RWPE2 (cell line): ENCODE measurements around the gene TRAF4.

Experiments used
- ATAC-seq: fragments of 200-7000 bp; cut with Tn5 transposase; 3 replicates; pipeline ENCODE4 v1.9.1; 2021; ENCODE audit warnings: low read depth
- DNase-seq: peaks from one replicate; pipeline ENCODE4 v3.0.0-alpha.2; 2020; ENCODE audit warnings: low spot score
- H3K27ac ChIP-seq: fragments of 450-650 bp; 2 replicates; pipeline ENCODE4 v1.5.1; 2017; ENCODE audit warnings: mild to moderate bottlenecking; ENCODE audit not compliant: poor library complexity, severe bottlenecking
- H3K27me3 ChIP-seq: fragments of 250-450 bp; sonication (Bioruptor Pico); 2 replicates; pipeline ENCODE4 v1.5.1; 2021; ENCODE audit warnings: mild to moderate bottlenecking, moderate library complexity; ENCODE audit not compliant: insufficient read depth, poor library complexity, severe bottlenecking
- H3K36me3 ChIP-seq: fragments of 250-450 bp; sonication (Bioruptor Pico); 2 replicates; pipeline ENCODE4 v1.5.1; 2020; ENCODE audit warnings: low read depth, mild to moderate bottlenecking, moderate library complexity
- H3K4me1 ChIP-seq: fragments of 250-450 bp; sonication (Bioruptor Pico); 2 replicates; pipeline ENCODE4 v1.5.1; 2021; ENCODE audit warnings: mild to moderate bottlenecking, moderate library complexity; ENCODE audit not compliant: insufficient read depth, poor library complexity, severe bottlenecking
- H3K4me3 ChIP-seq: fragments of 250-450 bp; sonication (Bioruptor Pico); 2 replicates; pipeline ENCODE4 v1.5.1; 2021; ENCODE audit warnings: mild to moderate bottlenecking, moderate library complexity; ENCODE audit not compliant: severe bottlenecking
- H3K9me3 ChIP-seq: fragments of 250-450 bp; sonication (Bioruptor Pico); 2 replicates; pipeline ENCODE4 v1.5.1; 2021; ENCODE audit warnings: mild to moderate bottlenecking, moderate library complexity; ENCODE audit not compliant: severe bottlenecking
- TF ChIP-seq, protein P1 (sequence below): fragments of 450-650 bp; IDR thresholded peaks from one replicate; pipeline ENCODE4 v1.5.1; 2017; ENCODE audit warnings: mild to moderate bottlenecking, moderate library complexity; ENCODE audit not compliant: poor library complexity, severe bottlenecking

The TRAF4 gene

DNA sequence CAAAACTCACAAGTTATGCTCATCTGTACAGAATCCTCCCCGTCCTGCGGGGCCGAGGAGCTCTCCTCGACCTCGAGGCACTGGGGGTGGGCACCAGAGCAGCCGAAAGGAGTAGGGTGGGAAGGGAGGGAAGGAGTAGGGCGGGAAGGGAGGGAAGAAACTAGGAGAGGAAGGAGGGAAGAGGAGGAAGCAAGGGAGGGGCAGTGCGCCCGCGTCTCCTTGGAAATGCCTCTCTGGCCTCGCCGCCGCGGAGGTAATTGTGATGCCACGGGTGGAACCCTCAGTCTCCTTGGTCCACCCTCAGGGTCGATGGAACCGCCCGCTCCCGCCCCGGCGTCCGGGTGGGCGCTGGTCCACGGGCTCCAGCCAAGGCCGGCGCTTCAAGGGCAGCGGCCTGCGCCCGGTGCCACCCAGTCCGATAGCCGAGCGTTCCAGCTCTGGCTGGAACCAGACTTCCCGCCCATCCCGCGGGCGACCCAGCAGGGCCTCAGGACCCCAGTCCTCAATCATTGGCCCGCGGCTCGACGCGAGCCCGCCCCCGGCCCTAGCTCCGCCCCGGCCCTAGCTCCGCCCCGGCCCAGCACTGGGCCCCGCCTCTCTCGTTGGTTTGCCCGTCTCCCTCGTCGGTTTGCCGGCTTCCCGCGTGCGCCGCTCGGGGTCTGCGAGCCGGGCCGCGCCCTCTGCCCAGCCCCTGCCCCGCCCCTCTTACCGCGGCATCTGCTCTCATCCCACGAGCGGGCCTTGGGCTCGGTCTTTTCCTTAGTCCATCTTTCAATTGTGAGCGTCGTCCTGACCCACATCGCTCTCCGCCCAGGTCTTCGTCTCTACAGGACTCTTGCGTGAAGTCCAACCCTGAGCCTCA, 32.7 kb upstream of the TRAF4 start:
- H3K27me3 ChIP-seq = no peaks in the 10 kb centered on the region
- no peaks in the 10 kb centered on the region for H3K4me1 ChIP-seq
- peak; percentile 90 for DNase-seq
- H3K36me3 ChIP-seq = peaks cover 23% of the 10 kb centered on the region
- H3K27ac ChIP-seq = peak overlapping the region; percentile 73
- H3K9me3 ChIP-seq = no peaks in the 10 kb centered on the region
- ATAC-seq = peak; percentile 91
- TF ChIP-seq, protein P1, sequence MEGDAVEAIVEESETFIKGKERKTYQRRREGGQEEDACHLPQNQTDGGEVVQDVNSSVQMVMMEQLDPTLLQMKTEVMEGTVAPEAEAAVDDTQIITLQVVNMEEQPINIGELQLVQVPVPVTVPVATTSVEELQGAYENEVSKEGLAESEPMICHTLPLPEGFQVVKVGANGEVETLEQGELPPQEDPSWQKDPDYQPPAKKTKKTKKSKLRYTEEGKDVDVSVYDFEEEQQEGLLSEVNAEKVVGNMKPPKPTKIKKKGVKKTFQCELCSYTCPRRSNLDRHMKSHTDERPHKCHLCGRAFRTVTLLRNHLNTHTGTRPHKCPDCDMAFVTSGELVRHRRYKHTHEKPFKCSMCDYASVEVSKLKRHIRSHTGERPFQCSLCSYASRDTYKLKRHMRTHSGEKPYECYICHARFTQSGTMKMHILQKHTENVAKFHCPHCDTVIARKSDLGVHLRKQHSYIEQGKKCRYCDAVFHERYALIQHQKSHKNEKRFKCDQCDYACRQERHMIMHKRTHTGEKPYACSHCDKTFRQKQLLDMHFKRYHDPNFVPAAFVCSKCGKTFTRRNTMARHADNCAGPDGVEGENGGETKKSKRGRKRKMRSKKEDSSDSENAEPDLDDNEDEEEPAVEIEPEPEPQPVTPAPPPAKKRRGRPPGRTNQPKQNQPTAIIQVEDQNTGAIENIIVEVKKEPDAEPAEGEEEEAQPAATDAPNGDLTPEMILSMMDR = no peak
- peak overlapping the region; percentile 47 for H3K4me3 ChIP-seq

DNA sequence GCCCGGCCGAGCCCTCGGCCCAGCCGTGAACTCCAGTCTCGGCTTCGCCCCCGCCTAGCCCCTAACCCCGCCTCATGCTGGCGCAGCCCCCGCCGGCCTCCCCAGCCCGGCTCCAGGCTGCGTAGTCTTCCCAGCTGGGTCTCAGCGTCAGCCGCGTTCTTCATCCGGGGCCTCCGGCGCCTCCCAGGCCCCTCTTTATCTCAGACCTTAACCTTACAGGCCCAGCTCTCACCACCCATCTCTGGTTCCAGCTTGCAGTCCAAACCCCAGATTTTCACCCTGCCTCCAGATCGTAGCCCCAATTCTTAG, 32.1 kb upstream of the TRAF4 start, which contains the start of gene PROCA1:
PROCA1 (minus strand) TSS at position 166 of the 309 bp plus-strand sequence. CDS start 228 bp downstream, outside the sequence.
- no peak for DNase-seq

DNA sequence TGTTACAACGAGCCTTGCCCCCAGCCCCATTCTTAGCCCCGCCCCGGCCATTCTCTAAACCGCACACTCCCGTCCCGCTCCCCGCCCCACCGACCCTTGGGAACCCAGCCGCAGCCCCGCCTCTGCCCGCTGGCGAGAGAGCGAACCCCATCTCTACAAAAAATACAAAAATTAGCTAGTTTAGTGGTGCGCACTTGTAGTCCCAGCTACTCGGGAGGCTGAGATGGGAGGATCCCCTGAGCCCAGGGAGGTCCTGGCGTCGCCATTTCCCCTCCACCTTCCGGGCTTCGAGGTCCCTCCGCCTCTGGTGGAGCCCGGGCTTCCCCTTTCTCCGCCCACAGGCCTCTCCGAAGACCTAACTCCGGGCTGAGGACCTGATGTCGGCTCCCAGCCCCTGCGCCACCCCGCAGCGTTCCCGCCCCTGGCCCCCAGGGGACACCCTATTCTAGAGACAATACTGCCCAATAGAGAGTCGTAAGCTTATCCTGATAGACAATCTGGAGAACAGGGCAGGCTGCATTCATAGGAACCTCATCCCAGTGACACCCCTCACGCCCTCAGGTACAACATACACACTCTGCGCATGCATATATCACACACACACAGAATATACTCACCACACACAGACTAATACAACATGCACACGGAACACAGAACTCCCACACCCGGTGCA, 31.6 kb upstream of the TRAF4 start:
- TF ChIP-seq, protein P1 = no peak
- no peak overlapping the region for H3K4me3 ChIP-seq
- no peaks in the 10 kb centered on the region for H3K9me3 ChIP-seq
- H3K36me3 ChIP-seq = peaks cover 29% of the 10 kb centered on the region
- H3K27ac ChIP-seq = peak overlapping the region; percentile 73
- ATAC-seq (no peak), DNase-seq (no peak)
- no peaks in the 10 kb centered on the region for H3K4me1 ChIP-seq
- no peaks in the 10 kb centered on the region for H3K27me3 ChIP-seq

More for the DNA sequence above, 32.1 kb upstream of the TRAF4 start, which contains the start of gene PROCA1:
- Histone ChIP-seq H3K27me3 (no peaks in the 10 kb centered on the region), H3K27ac (peak within 1 kb of the TSS; percentile 73), H3K4me3 (peak within 1 kb of the TSS; percentile 47), H3K9me3 (no peaks in the 10 kb centered on the region), H3K4me1 (no peaks in the 10 kb centered on the region), H3K36me3 (peaks cover 29% of the 10 kb centered on the region)
- TF ChIP-seq, protein P1 = no peak
- ATAC-seq = no peak; the same call in 2 of the 3 replicates

GRCh38 chr17:28712705-28713415, 31.0 kb upstream of the TRAF4 start:
- no peak overlapping the region for H3K4me3 ChIP-seq
- H3K27me3 ChIP-seq = no peaks in the 10 kb centered on the region
- peaks cover 29% of the 10 kb centered on the region for H3K36me3 ChIP-seq
- ATAC-seq = no peak
- TF ChIP-seq, protein P1 = no peak
- H3K27ac ChIP-seq = no peak overlapping the region
- no peaks in the 10 kb centered on the region for H3K9me3 ChIP-seq
- DNase-seq = no peak
- no peaks in the 10 kb centered on the region for H3K4me1 ChIP-seq
